SHP77 treated with DMSO at 0.1 percent for 48 hours (cell line): ENCODE data around the gene RASSF9.

Experiments
- DNase-seq: peaks from one replicate; lab custom pipeline; 2025; lab: John Stamatoyannopoulos, UW

The RASSF9 gene

GRCh38 chr12:85821206-85821605 is 15.0 kb downstream of the RASSF9 start:
- DNase-seq = no peak

- no peak for DNase-seq
Measured at GRCh38 chr12:85820101-85820500, 16.1 kb downstream of the RASSF9 start.

GRCh38 chr12:85814741-85815140 is 21.5 kb downstream of the RASSF9 start:
- no peak for DNase-seq

GRCh38 chr12:85814071-85814470 is 22.1 kb downstream of the RASSF9 start:
- DNase-seq = no peak

- no peak for DNase-seq
Measured at GRCh38 chr12:85809500-85809899, 26.7 kb downstream of the RASSF9 start.

- DNase-seq = no peak
Measured at GRCh38 chr12:85807730-85808129, 28.5 kb downstream of the RASSF9 start.

GRCh38 chr12:85805654-85806053 is 30.6 kb downstream of the RASSF9 start:
- DNase-seq = no peak

- DNase-seq = no peak
Measured at GRCh38 chr12:85804663-85805062, 31.5 kb downstream of the RASSF9 start.

GRCh38 chr12:85803923-85804322 is 32.3 kb downstream of the RASSF9 start:
- DNase-seq = no peak

GRCh38 chr12:85803231-85803630 is 33.0 kb downstream of the RASSF9 start:
- DNase-seq = no peak

GRCh38 chr12:85798122-85798521 is 38.1 kb downstream of the RASSF9 start:
- no peak for DNase-seq

- DNase-seq = no peak
Measured at GRCh38 chr12:85796001-85796400, 40.2 kb downstream of the RASSF9 start.

GRCh38 chr12:85794531-85794930 is 41.7 kb downstream of the RASSF9 start:
- DNase-seq = no peak

- DNase-seq = no peak
Measured at GRCh38 chr12:85784096-85784720, 52.0 kb downstream of the RASSF9 start.

- no peak for DNase-seq
Measured at GRCh38 chr12:85782711-85783110, 53.5 kb downstream of the RASSF9 start.

- no peak for DNase-seq
Measured at GRCh38 chr12:85781766-85782165, 54.4 kb downstream of the RASSF9 start.

GRCh38 chr12:85779768-85780167 is 56.4 kb downstream of the RASSF9 start:
- peak; percentile 88 for DNase-seq

GRCh38 chr12:85775091-85775490 is 61.1 kb downstream of the RASSF9 start:
- DNase-seq = no peak

- peak; percentile 81 for DNase-seq
Measured at GRCh38 chr12:85765453-85765869, 70.7 kb downstream of the RASSF9 start.

GRCh38 chr12:85759623-85760022 is 76.6 kb downstream of the RASSF9 start:
- DNase-seq = no peak

- no peak for DNase-seq
Measured at GRCh38 chr12:85759091-85759490, 77.1 kb downstream of the RASSF9 start.

GRCh38 chr12:85755760-85756159 is 80.4 kb downstream of the RASSF9 start:
- DNase-seq = no peak
